Endodermal cell (in vitro differentiated cells): Measurements from ENCODE around the gene HOGA1. TPM values are rescaled to one million over a fixed set of nuclear protein-coding genes. Genes with fewer than 3 reads are reported as not detected.

Source experiments
- DNase-seq: peaks from one replicate; pipeline ENCODE4 v3.0.0-alpha.2; 2017
- H3K27ac ChIP-seq: 2 replicates; pipeline ENCODE4 v1.5.1; 2013; ENCODE audit warnings: mild to moderate bottlenecking, low read depth, low read length, moderate library complexity
- H3K27me3 ChIP-seq: 2 replicates; pipeline ENCODE4 v1.6.1; 2013; ENCODE audit warnings: mild to moderate bottlenecking, low read length, moderate library complexity; ENCODE audit not compliant: insufficient read depth, control insufficient read depth, poor library complexity, severe bottlenecking
- H3K36me3 ChIP-seq: 2 replicates; pipeline ENCODE4 v1.7.0; 2013; ENCODE audit warnings: mild to moderate bottlenecking, low read length, moderate library complexity; ENCODE audit not compliant: control insufficient read depth, insufficient read depth
- H3K4me1 ChIP-seq: one replicate; pipeline ENCODE4 v1.7.0; 2013; ENCODE audit warnings: low read length; ENCODE audit not compliant: control insufficient read depth, insufficient read depth
- H3K4me3 ChIP-seq: 2 replicates; pipeline ENCODE4 v1.5.1; 2013; ENCODE audit warnings: mild to moderate bottlenecking, low read length, moderate library complexity
- H3K9ac ChIP-seq: 2 replicates; pipeline ENCODE4 v1.6.1; 2013; ENCODE audit warnings: mild to moderate bottlenecking, low read length, moderate library complexity; ENCODE audit not compliant: poor library complexity, severe bottlenecking; ENCODE audit errors: extremely low read depth
- H3K9me3 ChIP-seq: 2 replicates; pipeline ENCODE4 v1.6.1; 2013; ENCODE audit warnings: mild to moderate bottlenecking, low read length, moderate library complexity; ENCODE audit not compliant: control insufficient read depth
- H3K27ac Mint-ChIP-seq: 2 replicates; pipeline ENCODE4 v1.8.0; 2020; ENCODE audit warnings: mixed read lengths
- H3K27me3 Mint-ChIP-seq: 2 replicates; pipeline ENCODE4 v1.8.0; 2021; ENCODE audit warnings: mild to moderate bottlenecking, mixed read lengths; ENCODE audit not compliant: insufficient read depth
- H3K36me3 Mint-ChIP-seq: 2 replicates; pipeline ENCODE4 v1.8.0; 2020; ENCODE audit warnings: low read depth, mixed read lengths
- H3K4me1 Mint-ChIP-seq: 2 replicates; pipeline ENCODE4 v1.8.0; 2020; ENCODE audit warnings: mixed read lengths
- H3K4me3 Mint-ChIP-seq: 2 replicates; pipeline ENCODE4 v1.8.0; 2020; ENCODE audit warnings: mild to moderate bottlenecking, moderate library complexity, mixed read lengths
- H3K9me3 Mint-ChIP-seq: 2 replicates; pipeline ENCODE4 v1.8.0; 2020; ENCODE audit warnings: mild to moderate bottlenecking, mixed read lengths
- CTCF ChIP-seq: fragments of 200-600 bp; sonication (generic); conservative IDR thresholded peaks from 2 replicates; pipeline ENCODE4 v1.5.0; 2021; ENCODE audit warnings: antibody characterized with exemption, mild to moderate bottlenecking
- WGBS, 2 experiments: methylation state at CpG; one replicate each; pipeline versions ENCODE4 v1.1.5 to v1.1.7; 2013; ENCODE audit warnings: missing lambda C conversion rate in 2 of 2, mixed read lengths in 1 of 2; ENCODE audit not compliant: insufficient coverage in 1 of 2, insufficient read length in 1 of 2; 5-methylcytosine and 5-hydroxymethylcytosine counted together
- total RNA-seq, 2 donors: library from RNA; stranded (reverse); fragmentation: NEBNext Ultra II Directional in 1 of 2; extraction: Animal tissue kit (Norgen Biotek cat#: 25700) in 1 of 2; gene quantifications; 2 replicates in 1 of 2; 3 replicates in 1 of 2; pipeline ENCODE4 v1.2.1, GENCODE V29; 2021

Gene HOGA1
- total RNA-seq, 2 donors from 2014 or later = 0.15 to 1.7 TPM

DNA sequence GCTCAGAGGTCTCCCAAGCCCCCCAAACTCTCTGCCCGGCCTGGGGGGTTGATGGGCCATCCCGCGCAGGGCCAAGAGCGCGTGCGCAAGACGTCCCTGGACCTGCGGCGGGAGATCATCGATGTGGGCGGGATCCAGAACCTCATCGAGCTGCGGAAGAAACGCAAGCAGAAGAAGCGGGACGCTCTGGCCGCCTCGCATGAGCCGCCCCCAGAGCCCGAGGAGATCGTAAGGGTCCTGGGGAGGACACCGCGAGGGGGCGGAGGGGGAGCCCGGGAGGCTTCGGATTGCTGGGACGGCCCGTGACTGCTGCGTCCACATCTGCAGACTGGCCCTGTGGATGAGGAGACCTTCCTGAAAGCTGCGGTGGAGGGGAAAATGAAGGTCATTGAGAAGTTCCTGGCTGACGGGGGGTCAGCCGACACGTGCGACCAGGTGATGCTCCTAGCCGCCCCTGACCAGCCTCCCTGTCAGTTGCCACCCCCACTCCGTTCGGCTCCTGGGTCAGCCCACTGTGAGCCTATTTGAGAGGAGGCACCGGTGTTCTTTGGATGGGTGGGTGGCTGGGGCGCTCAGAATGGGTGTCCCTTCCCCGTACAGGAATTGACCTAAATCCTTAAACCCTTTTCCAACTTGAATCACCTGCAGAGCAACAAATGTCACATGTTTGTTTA is 5.9 kb upstream of the HOGA1 start:
- H3K4me1 ChIP-seq = no peaks in the 10 kb centered on the region
- H3K36me3 Mint-ChIP-seq = no peaks in the 10 kb centered on the region
- no peak overlapping the region for H3K9ac ChIP-seq
- no peak overlapping the region for H3K27ac ChIP-seq
- H3K27me3 ChIP-seq = no peaks in the 10 kb centered on the region
- TF ChIP-seq CTCF = no peak
- no peak for DNase-seq
- no peaks in the 10 kb centered on the region for H3K36me3 ChIP-seq
- no peaks in the 10 kb centered on the region for H3K9me3 Mint-ChIP-seq
- H3K4me1 Mint-ChIP-seq = no peaks in the 10 kb centered on the region
- 94 to 95% methylated on average over 20 to 40 of the region's 40 CpGs for WGBS, 2 experiments
- no peaks in the 10 kb centered on the region for H3K9me3 ChIP-seq
- no peak overlapping the region for H3K4me3 ChIP-seq
- no peak overlapping the region for H3K4me3 Mint-ChIP-seq
- no peaks in the 10 kb centered on the region for H3K27me3 Mint-ChIP-seq
- no peak overlapping the region for H3K27ac Mint-ChIP-seq

GRCh38 chr10:97580421-97581367 is 3.5 kb upstream of the HOGA1 start:
- H3K9me3 ChIP-seq = no peaks in the 10 kb centered on the region
- no peak overlapping the region for H3K27ac Mint-ChIP-seq
- no peak for TF ChIP-seq CTCF
- H3K4me3 Mint-ChIP-seq = no peak overlapping the region
- H3K9ac ChIP-seq = no peak overlapping the region
- H3K4me3 ChIP-seq = no peak overlapping the region
- H3K4me1 Mint-ChIP-seq = peaks cover 3% of the 10 kb centered on the region
- no peaks in the 10 kb centered on the region for H3K36me3 ChIP-seq
- no peaks in the 10 kb centered on the region for H3K4me1 ChIP-seq
- H3K27ac ChIP-seq = no peak overlapping the region
- no peaks in the 10 kb centered on the region for H3K27me3 Mint-ChIP-seq
- WGBS, 2 experiments = 91 to 96% methylated on average over 7 to 9 of the region's 9 CpGs
- DNase-seq = no peak
- H3K9me3 Mint-ChIP-seq = no peaks in the 10 kb centered on the region
- no peaks in the 10 kb centered on the region for H3K36me3 Mint-ChIP-seq
- no peaks in the 10 kb centered on the region for H3K27me3 ChIP-seq

DNA sequence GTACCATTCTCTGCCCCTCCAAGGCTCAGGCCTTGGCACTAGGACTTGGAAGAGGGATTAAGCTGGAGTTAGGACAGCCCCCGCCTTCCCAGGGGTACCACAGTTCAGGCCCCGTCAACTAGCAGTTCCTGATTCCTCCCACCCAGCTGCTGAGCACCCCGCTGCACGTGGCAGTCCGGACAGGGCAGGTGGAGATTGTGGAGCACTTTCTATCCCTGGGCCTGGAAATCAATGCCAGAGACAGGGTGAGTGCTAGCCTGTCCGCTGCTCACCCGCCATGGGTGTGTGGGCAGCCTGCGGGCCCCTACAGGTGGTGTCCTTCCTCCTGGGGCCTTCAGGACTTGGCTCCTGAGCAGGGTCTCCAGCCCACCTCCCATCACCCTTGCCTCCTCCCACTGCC is 2.0 kb upstream of the HOGA1 start:
- Mint-ChIP-seq H3K9me3 (no peaks in the 10 kb centered on the region), H3K4me3 (no peak overlapping the region), H3K27me3 (no peaks in the 10 kb centered on the region), H3K36me3 (no peaks in the 10 kb centered on the region), H3K4me1 (peaks cover 3% of the 10 kb centered on the region), H3K27ac (no peak overlapping the region)
- no peaks in the 10 kb centered on the region for H3K9me3 ChIP-seq
- no peak for DNase-seq
- H3K27me3 ChIP-seq = no peaks in the 10 kb centered on the region
- no peaks in the 10 kb centered on the region for H3K4me1 ChIP-seq
- H3K27ac ChIP-seq = no peak overlapping the region
- H3K4me3 ChIP-seq = no peak overlapping the region
- TF ChIP-seq CTCF = no peak
- no peaks in the 10 kb centered on the region for H3K36me3 ChIP-seq
- no peak overlapping the region for H3K9ac ChIP-seq
- WGBS, 2 experiments = 90 to 94% methylated on average over 4 to 8 of the region's 8 CpGs
